H9 (cell line): ENCODE data around the gene KRT84. TPM values are rescaled to one million over a fixed set of nuclear protein-coding genes. Genes with fewer than 3 reads are reported as not detected.

Experiments used
- DNase-seq: peaks from one replicate; pipeline ENCODE4 v3.0.0-alpha.2; 2017
- H2AFZ ChIP-seq: one replicate; pipeline ENCODE4 v1.6.1; 2013; ENCODE audit warnings: mild to moderate bottlenecking, low read length, control low read depth, moderate library complexity
- H2AK5ac ChIP-seq: 2 replicates; pipeline ENCODE4 v1.6.1; 2013; ENCODE audit warnings: low read length, control low read depth, mixed read lengths; ENCODE audit not compliant: insufficient read length
- H2BK120ac ChIP-seq: one replicate; pipeline ENCODE4 v1.6.1; 2013; ENCODE audit warnings: low read depth, mild to moderate bottlenecking, low read length, control low read depth, inconsistent platforms; ENCODE audit not compliant: poor library complexity, severe bottlenecking
- H2BK12ac ChIP-seq: 2 replicates; pipeline ENCODE4 v1.6.1; 2013; ENCODE audit warnings: low read length, control low read depth, mixed read lengths, low read depth; ENCODE audit not compliant: insufficient read length
- H2BK15ac ChIP-seq: 2 replicates; pipeline ENCODE4 v1.6.1; 2013; ENCODE audit warnings: low read depth, low read length, control low read depth
- H2BK20ac ChIP-seq: one replicate; pipeline ENCODE4 v1.6.1; 2013; ENCODE audit warnings: low read depth, mild to moderate bottlenecking, low read length, control low read depth, inconsistent platforms; ENCODE audit not compliant: poor library complexity, severe bottlenecking
- H2BK5ac ChIP-seq: 2 replicates; pipeline ENCODE4 v1.6.1; 2013; ENCODE audit warnings: low read length, control low read depth, mixed read lengths; ENCODE audit not compliant: insufficient read length
- H3K14ac ChIP-seq: 2 replicates; pipeline ENCODE4 v1.6.1; 2013; ENCODE audit warnings: low read length, control low read depth; ENCODE audit not compliant: insufficient read depth
- H3K18ac ChIP-seq: 2 replicates; pipeline ENCODE4 v1.6.1; 2013; ENCODE audit warnings: low read depth, mild to moderate bottlenecking, mixed read lengths, low read length, control low read depth; ENCODE audit not compliant: insufficient read length
- H3K23ac ChIP-seq: 2 replicates; pipeline ENCODE4 v1.6.1; 2013; ENCODE audit warnings: low read length, control low read depth, mixed read lengths, low read depth; ENCODE audit not compliant: insufficient read length
- H3K23me2 ChIP-seq: 2 replicates; pipeline ENCODE4 v1.6.1; 2013; ENCODE audit warnings: low read depth, mild to moderate bottlenecking, mixed read lengths, low read length, control low read depth; ENCODE audit not compliant: insufficient read length, poor library complexity, severe bottlenecking
- H3K27ac ChIP-seq: 2 replicates; pipeline ENCODE4 v1.5.1; 2013; ENCODE audit warnings: low read length, control low read depth, mixed read lengths, low read depth; ENCODE audit not compliant: insufficient read length
- H3K27me3 ChIP-seq: 2 replicates; pipeline ENCODE4 v1.6.1; 2013; ENCODE audit warnings: low read length, control low read depth, inconsistent platforms; ENCODE audit not compliant: insufficient read depth
- H3K4ac ChIP-seq: 2 replicates; pipeline ENCODE4 v1.6.1; 2013; ENCODE audit warnings: low read depth, mild to moderate bottlenecking, control low read depth, inconsistent platforms, low read length, moderate library complexity
- H3K4me1 ChIP-seq: 2 replicates; pipeline ENCODE4 v1.6.1; 2013; ENCODE audit warnings: low read length, control low read depth, inconsistent platforms; ENCODE audit not compliant: insufficient read depth
- H3K4me2 ChIP-seq: 2 replicates; pipeline ENCODE4 v1.6.1; 2013; ENCODE audit warnings: low read length, control low read depth, mixed read lengths; ENCODE audit not compliant: insufficient read length, insufficient read depth
- H3K56ac ChIP-seq: 2 replicates; pipeline ENCODE4 v1.6.1; 2013; ENCODE audit warnings: low read depth, mild to moderate bottlenecking, mixed read lengths, low read length, control low read depth; ENCODE audit not compliant: insufficient read length
- H3K79me1 ChIP-seq: 2 replicates; pipeline ENCODE4 v1.6.1; 2013; ENCODE audit warnings: low read depth, mild to moderate bottlenecking, moderate library complexity, low read length, control low read depth, inconsistent platforms; ENCODE audit not compliant: insufficient read depth, poor library complexity, severe bottlenecking
- H3K79me2 ChIP-seq: 2 replicates; pipeline ENCODE4 v1.6.1; 2013; ENCODE audit warnings: low read length, control low read depth, inconsistent platforms; ENCODE audit not compliant: insufficient read depth
- H3K9ac ChIP-seq: 2 replicates; pipeline ENCODE4 v1.6.1; 2013; ENCODE audit warnings: low read length, control low read depth, mixed read lengths; ENCODE audit not compliant: insufficient read length; ENCODE audit errors: extremely low read depth
- H3K9me3 ChIP-seq: one replicate; pipeline ENCODE4 v1.6.1; 2013; ENCODE audit warnings: low read depth, low read length, inconsistent platforms; ENCODE audit not compliant: control insufficient read depth
- H3T11ph ChIP-seq: one replicate; pipeline ENCODE4 v1.6.1; 2013; ENCODE audit warnings: mild to moderate bottlenecking, low read length, control low read depth, inconsistent platforms
- H4K20me1 ChIP-seq: one replicate; pipeline ENCODE4 v1.6.1; 2013; ENCODE audit not compliant: control insufficient read depth, insufficient read length, insufficient read depth
- H4K5ac ChIP-seq: 2 replicates; pipeline ENCODE4 v1.6.1; 2013; ENCODE audit warnings: low read depth, mild to moderate bottlenecking, mixed read lengths, low read length, control low read depth; ENCODE audit not compliant: insufficient read length
- H4K8ac ChIP-seq: replicated peaks from 2 replicates; pipeline ENCODE4 v1.6.1; 2013; ENCODE audit warnings: low read length, control low read depth, mixed read lengths, low read depth; ENCODE audit not compliant: insufficient read length
- H4K91ac ChIP-seq: 2 replicates; pipeline ENCODE4 v1.6.1; 2013; ENCODE audit warnings: low read depth, mild to moderate bottlenecking, moderate library complexity, mixed read lengths, low read length, control low read depth; ENCODE audit not compliant: insufficient read length
- H3K27ac Mint-ChIP-seq, 3 experiments: 2 replicates in 2 of 3; 3 replicates in 1 of 3; pipeline ENCODE4 v1.8.0; 2020 to 2021; ENCODE audit warnings: mixed read lengths in 3 of 3, mild to moderate bottlenecking in 1 of 3, moderate library complexity in 1 of 3
- H3K27me3 Mint-ChIP-seq: 2 replicates; pipeline ENCODE4 v1.8.0; 2021; ENCODE audit warnings: low read depth, mild to moderate bottlenecking, moderate library complexity, mixed read lengths
- H3K36me3 Mint-ChIP-seq, 3 experiments: 2 replicates in 2 of 3; 3 replicates in 1 of 3; pipeline ENCODE4 v1.8.0; 2020 to 2021; ENCODE audit warnings: low read depth in 3 of 3, mixed read lengths in 3 of 3; ENCODE audit not compliant: insufficient read depth in 1 of 3
- H3K4me1 Mint-ChIP-seq, 2 experiments: 2 replicates each; pipeline ENCODE4 v1.8.0; 2020; ENCODE audit warnings: mixed read lengths in 2 of 2
- H3K4me3 Mint-ChIP-seq, 2 experiments: 2 replicates in 1 of 2; 3 replicates in 1 of 2; pipeline ENCODE4 v1.8.0; 2020 to 2021; ENCODE audit warnings: mild to moderate bottlenecking in 2 of 2, mixed read lengths in 2 of 2, moderate library complexity in 1 of 2
- H3K9me3 Mint-ChIP-seq, 2 experiments: 2 replicates in 1 of 2; 3 replicates in 1 of 2; pipeline ENCODE4 v1.8.0; 2020; ENCODE audit warnings: mild to moderate bottlenecking in 2 of 2, mixed read lengths in 2 of 2, moderate library complexity in 1 of 2
- WGBS: extraction: QIAGEN DNeasy Blood & Tissue Kit; methylation state at CpG from one replicate; pipeline ENCODE4 v1.1.7; 2013; ENCODE audit warnings: missing lambda C conversion rate, low lambda C conversion rate, mixed read lengths; ENCODE audit not compliant: insufficient read length; ENCODE audit errors: extremely low coverage; 5-methylcytosine and 5-hydroxymethylcytosine counted together
- total RNA-seq: library from RNA; stranded (reverse); gene quantifications from 2 replicates; pipeline ENCODE4 v1.2.1, GENCODE V29; 2021
- TF ChIP-seq, protein P1 (sequence below): fragments of 200-600 bp; sonication (generic); conservative IDR thresholded peaks from 3 replicates; pipeline ENCODE4 v1.8.0; 2021; ENCODE audit warnings: antibody characterized with exemption, mild to moderate bottlenecking

KRT84 gene
- total RNA-seq, 1 experiment from 2014 or later = not detected

DNA sequence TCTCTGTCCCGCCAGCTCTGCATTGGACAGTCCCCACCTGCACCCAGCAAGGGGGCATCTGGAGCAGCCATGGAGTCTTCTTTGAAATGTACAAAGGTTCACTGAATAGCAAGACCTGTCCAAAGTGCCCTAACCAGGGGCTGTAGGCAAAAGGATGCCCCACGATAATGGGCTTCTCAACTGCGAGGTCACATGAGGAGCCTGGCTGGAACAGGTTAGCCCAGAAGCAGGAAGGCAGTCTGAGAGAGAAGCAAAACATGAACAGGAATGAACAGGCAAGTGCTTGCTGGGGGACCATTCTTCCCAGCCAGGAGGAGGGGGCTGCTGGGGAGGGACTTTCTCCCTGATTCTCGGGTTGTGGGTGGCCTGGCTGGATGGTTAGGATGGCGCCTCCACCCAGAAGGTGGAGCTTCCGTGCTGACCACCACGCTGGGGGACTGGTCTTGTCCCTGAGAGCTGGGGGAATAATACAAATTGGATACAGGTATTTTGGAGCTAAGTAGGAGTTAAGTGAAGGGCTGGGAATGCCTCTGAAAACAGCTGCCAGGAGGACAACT, 25.3 kb downstream of the KRT84 start:
- Mint-ChIP-seq H3K27ac (no peak overlapping the region; a peak in 1 of 7 replicates), H3K36me3 (no peaks in the 10 kb centered on the region), H3K9me3 (no peaks in the 10 kb centered on the region; a peak in 1 of 5 replicates), H3K4me3 (no peak overlapping the region), H3K4me1 (peaks cover 3 to 9% of the 10 kb centered on the region in 2 experiments; a peak in 3 of 4 replicates), H3K27me3 (peaks cover 7% of the 10 kb centered on the region)
- Histone ChIP-seq H2BK15ac (no peak overlapping the region), H2BK12ac (no peak overlapping the region), H2BK120ac (no peak overlapping the region), H2BK5ac (no peak overlapping the region), H4K20me1 (no peaks in the 10 kb centered on the region), H4K8ac (no peak overlapping the region), H4K5ac (no peak overlapping the region), H4K91ac (no peak overlapping the region), H3K23me2 (no peaks in the 10 kb centered on the region), H3K4ac (no peak overlapping the region), H3T11ph (no peak overlapping the region), H3K27me3 (no peaks in the 10 kb centered on the region), H3K79me1 (no peaks in the 10 kb centered on the region), H3K4me2 (no peak overlapping the region), H3K23ac (no peak overlapping the region), H3K79me2 (no peaks in the 10 kb centered on the region), H3K27ac (no peak overlapping the region), H3K9me3 (no peaks in the 10 kb centered on the region), H3K4me1 (no peaks in the 10 kb centered on the region), H3K56ac (no peak overlapping the region), H2BK20ac (no peak overlapping the region), H3K18ac (no peak overlapping the region), H3K14ac (no peak overlapping the region), H2AK5ac (no peak overlapping the region), H3K9ac (no peak overlapping the region), H2AFZ (no peak overlapping the region)
- TF ChIP-seq, protein P1, sequence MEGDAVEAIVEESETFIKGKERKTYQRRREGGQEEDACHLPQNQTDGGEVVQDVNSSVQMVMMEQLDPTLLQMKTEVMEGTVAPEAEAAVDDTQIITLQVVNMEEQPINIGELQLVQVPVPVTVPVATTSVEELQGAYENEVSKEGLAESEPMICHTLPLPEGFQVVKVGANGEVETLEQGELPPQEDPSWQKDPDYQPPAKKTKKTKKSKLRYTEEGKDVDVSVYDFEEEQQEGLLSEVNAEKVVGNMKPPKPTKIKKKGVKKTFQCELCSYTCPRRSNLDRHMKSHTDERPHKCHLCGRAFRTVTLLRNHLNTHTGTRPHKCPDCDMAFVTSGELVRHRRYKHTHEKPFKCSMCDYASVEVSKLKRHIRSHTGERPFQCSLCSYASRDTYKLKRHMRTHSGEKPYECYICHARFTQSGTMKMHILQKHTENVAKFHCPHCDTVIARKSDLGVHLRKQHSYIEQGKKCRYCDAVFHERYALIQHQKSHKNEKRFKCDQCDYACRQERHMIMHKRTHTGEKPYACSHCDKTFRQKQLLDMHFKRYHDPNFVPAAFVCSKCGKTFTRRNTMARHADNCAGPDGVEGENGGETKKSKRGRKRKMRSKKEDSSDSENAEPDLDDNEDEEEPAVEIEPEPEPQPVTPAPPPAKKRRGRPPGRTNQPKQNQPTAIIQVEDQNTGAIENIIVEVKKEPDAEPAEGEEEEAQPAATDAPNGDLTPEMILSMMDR = no peak
- WGBS = no CpG with 5 or more reads among the region's 7 CpGs
- DNase-seq = no peak
